Stomach (tissue), 4 donors: Measurements from ENCODE around the gene EIF4G3.

Experiments
- POLR2A ChIP-seq, 4 donors: fragments of 450-650 bp; IDR thresholded peaks; one replicate each; pipeline ENCODE4 v1.6.1; 2016; ENCODE audit warnings: antibody characterized with exemption in 4 of 4, control low read depth in 2 of 4, mild to moderate bottlenecking in 1 of 4, moderate library complexity in 1 of 4
- POLR2AphosphoS5 ChIP-seq, 3 donors: sonication (generic); formaldehyde crosslinking; IDR thresholded peaks; one replicate each; pipeline ENCODE4 v1.6.1; 2016; ENCODE audit warnings: antibody characterized with exemption in 3 of 3
- TF ChIP-seq, protein P1 (sequence below), 7 experiments: fragments of 450-650 bp in 4 of 7; fragments of 200-600 bp in 3 of 7; sonication (generic) in 3 of 7; IDR thresholded peaks; one replicate each; pipeline ENCODE4 v1.5.1; 2016 to 2019; ENCODE audit warnings: antibody characterized with exemption in 7 of 7, control low read depth in 2 of 7, mild to moderate bottlenecking in 1 of 7

DNA sequence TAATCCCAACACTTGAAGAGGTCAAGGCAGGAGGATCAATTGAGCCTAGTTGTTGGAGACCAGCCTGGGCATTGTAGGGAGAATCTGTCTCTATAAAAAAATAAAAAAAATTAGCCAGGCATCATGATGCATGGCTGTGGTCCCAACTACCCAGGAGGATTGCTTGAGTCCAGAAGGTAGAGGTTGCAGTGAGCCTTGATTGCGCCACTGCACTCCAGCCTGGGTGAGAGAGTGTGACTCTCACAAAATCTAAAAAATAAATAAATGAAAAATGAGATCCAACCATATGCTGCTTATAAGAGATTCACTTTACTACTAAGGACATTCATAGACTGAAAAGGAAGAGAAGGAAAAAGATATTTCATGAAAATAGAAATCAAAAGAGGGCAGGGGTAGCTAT is 342.5 kb downstream of the EIF4G3 start:
- TF ChIP-seq, protein P1, sequence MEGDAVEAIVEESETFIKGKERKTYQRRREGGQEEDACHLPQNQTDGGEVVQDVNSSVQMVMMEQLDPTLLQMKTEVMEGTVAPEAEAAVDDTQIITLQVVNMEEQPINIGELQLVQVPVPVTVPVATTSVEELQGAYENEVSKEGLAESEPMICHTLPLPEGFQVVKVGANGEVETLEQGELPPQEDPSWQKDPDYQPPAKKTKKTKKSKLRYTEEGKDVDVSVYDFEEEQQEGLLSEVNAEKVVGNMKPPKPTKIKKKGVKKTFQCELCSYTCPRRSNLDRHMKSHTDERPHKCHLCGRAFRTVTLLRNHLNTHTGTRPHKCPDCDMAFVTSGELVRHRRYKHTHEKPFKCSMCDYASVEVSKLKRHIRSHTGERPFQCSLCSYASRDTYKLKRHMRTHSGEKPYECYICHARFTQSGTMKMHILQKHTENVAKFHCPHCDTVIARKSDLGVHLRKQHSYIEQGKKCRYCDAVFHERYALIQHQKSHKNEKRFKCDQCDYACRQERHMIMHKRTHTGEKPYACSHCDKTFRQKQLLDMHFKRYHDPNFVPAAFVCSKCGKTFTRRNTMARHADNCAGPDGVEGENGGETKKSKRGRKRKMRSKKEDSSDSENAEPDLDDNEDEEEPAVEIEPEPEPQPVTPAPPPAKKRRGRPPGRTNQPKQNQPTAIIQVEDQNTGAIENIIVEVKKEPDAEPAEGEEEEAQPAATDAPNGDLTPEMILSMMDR (IDR thresholded peaks at IDR 0.05), result no peak
- no peak for TF ChIP-seq POLR2A (IDR thresholded peaks at IDR 0.05)
- TF ChIP-seq POLR2AphosphoS5 (IDR thresholded peaks at IDR 0.05), result no peak
